Heart right ventricle (tissue), 16 donors: ENCODE data around the gene ARHGAP19. TPM values are rescaled to one million over a fixed set of nuclear protein-coding genes. Genes with fewer than 3 reads are reported as not detected.
A peak's percentile ranks its signal among the peaks of the same experiment; 100 is the strongest.

Experiments
- ATAC-seq, 8 donors: fragments of 200-7000 bp; cut with Tn5 transposase; one replicate each; pipeline ENCODE4 v1.9.1; 2020; ENCODE audit warnings: mild to moderate bottlenecking in 8 of 8, moderate library complexity in 8 of 8, moderate number of reproducible peaks in 1 of 8
- DNase-seq, 2 donors: peaks; one replicate each; pipeline ENCODE4 v3.0.0-alpha.2; 2020
- H3K27ac ChIP-seq, 10 donors: fragments of 200-600 bp; sonication (generic) in 2 of 10; one replicate each; pipeline versions ENCODE4 v1.5.0 to v1.8.0; 2020 to 2022; ENCODE audit warnings: mild to moderate bottlenecking in 3 of 10
- H3K27me3 ChIP-seq, 7 donors: fragments of 200-600 bp; one replicate each; pipeline ENCODE4 v1.8.0; 2021 to 2022; ENCODE audit warnings: mild to moderate bottlenecking in 2 of 7
- H3K36me3 ChIP-seq, 9 donors: fragments of 200-600 bp; sonication (generic) in 1 of 9; one replicate each; pipeline versions ENCODE4 v1.5.0 to v1.8.0; 2020 to 2022; ENCODE audit warnings: mild to moderate bottlenecking in 2 of 9
- H3K4me1 ChIP-seq, 9 donors: fragments of 200-600 bp; sonication (generic) in 1 of 9; one replicate each; pipeline versions ENCODE4 v1.5.0 to v1.8.0; 2020 to 2022; ENCODE audit warnings: mild to moderate bottlenecking in 4 of 9
- H3K4me3 ChIP-seq, 10 donors: fragments of 200-600 bp; sonication (generic) in 2 of 10; one replicate each; pipeline versions ENCODE4 v1.5.0 to v1.8.0; 2020 to 2022; ENCODE audit warnings: mild to moderate bottlenecking in 7 of 10, moderate library complexity in 2 of 10
- H3K9me3 ChIP-seq, 11 donors: fragments of 200-600 bp in 10 of 11; sonication (generic) in 2 of 11; one replicate each; pipeline versions ENCODE4 v1.5.0 to v1.8.0; 2013 to 2022; ENCODE audit warnings: mild to moderate bottlenecking in 2 of 11, control low read depth in 1 of 11, moderate library complexity in 1 of 11
- CTCF ChIP-seq, 9 donors: fragments of 200-600 bp; sonication (generic) in 2 of 9; IDR thresholded peaks; one replicate each; pipeline versions ENCODE4 v1.5.0 to v1.8.0; 2021 to 2022; ENCODE audit warnings: antibody characterized with exemption in 9 of 9, mild to moderate bottlenecking in 5 of 9, moderate library complexity in 1 of 9
- WGBS, 2 donors: extraction: QIAGEN DNeasy Blood & Tissue Kit; methylation state at CpG; one replicate each; pipeline ENCODE4 v1.1.7; 2013; ENCODE audit warnings: inconsistent platforms in 1 of 2; 5-methylcytosine and 5-hydroxymethylcytosine counted together
- intact Hi-C, 10 donors: fragments of 100-400 bp; cut with DNase I; formaldehyde crosslinking; loops; one replicate each; pipeline versions ENCODE4 v1.11.1 to v1.14.2; 2022
- polyA plus RNA-seq, 2 donors: library from polyadenylated mRNA; stranded (reverse); fragments of 200-250 nt; gene quantifications; one replicate each; pipeline ENCODE4 v1.2.3, GENCODE V29; 2013
- total RNA-seq, 10 donors: library from RNA; stranded (reverse); fragmentation: NEBNext Ultra II Directional in 3 of 10; extraction: Animal tissue kit (Norgen Biotek cat#: 25700) in 3 of 10; gene quantifications; one replicate each; pipeline versions ENCODE4 v1.2.1 to v1.2.4, GENCODE V29; 2021 to 2023
- donor health status: Arrhythmogenic right ventricular cardiomyopathy.
- donor health status: ischemic (EF 13 %, LVEDD 7.1; RV severe dilation, severe dysfunction).
- donor health status: healthy with polysubstance abuse.
- donor health status: DM: no; HTN: yes; CAD: no.
- donor health status: DM: no; HTN: no; CAD: no.
- donor health status: ischemic (EF 25% LVEDD 6.9; RV normal size, moderate dysfunction).
- donor health status: ischemic (EF 25% LVEDD 5.7; RV mildly dilated, moderate dysfunction).
- donor health status: healthy.
- donor health status: DM: yes; HTN: yes; CAD: no.
- donor health status: Ischemic cardiomyopathy.
- donor health status: ischemic (EF 35%, LVEDD 5.7; RV mildly dilated, moderate dysfunction).
- donor health status: nonischemic (EF 11% LVEDD 7.7; RV severe dilation, severe dysfunction).
- donor health status: DM: yes; HTN: yes; CAD: no.
- donor health status: PGD.
- donor health status: ischemic (EF 29% LVEDD 5.4; RV normal size, mild dysfunction).
- donor health status: nonischemic (EF 23%, LVEDD 6.1; RV moderate dilation, normal function).

The ARHGAP19 gene
- total and polyA plus RNA-seq, 12 donors: 1.5 to 6.2 (median 3.4) TPM

DNA sequence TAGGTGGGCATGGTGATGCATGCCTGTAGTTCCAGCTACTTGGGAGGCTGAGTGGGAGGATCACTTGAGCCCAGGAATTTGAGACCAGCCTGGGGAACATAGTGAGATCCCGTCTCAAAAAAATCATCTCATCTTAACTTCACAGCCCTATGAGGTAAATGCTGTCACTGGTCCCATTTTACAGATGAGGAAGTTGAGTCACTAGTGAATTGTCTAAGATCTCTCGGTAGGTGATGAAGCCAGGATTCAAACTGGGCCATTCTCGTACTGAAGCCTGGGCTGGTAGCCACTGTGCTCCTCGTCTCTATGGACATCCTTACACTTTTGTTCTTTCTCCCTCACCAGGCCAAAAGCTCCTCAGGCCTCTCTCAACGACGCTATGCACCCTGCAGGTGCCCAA lies 113.1 kb downstream of the ARHGAP19 start:
- H3K27ac ChIP-seq: no peak overlapping the region
- H3K4me3 ChIP-seq: peak overlapping the region in 1 of 10 donors; percentile 7
- ATAC-seq (no peak), DNase-seq (no peak)
- H3K4me1 ChIP-seq: peaks cover 0 to 6% (median 2%) of the 10 kb centered on the region in 9 donors
- peaks cover 0 to 64% (median 57%) of the 10 kb centered on the region in 7 donors for H3K27me3 ChIP-seq
- intact Hi-C loops: no loop called here
- WGBS, 2 donors: 39 to 40% methylated on average over 6 of the region's 6 CpGs
- H3K9me3 ChIP-seq: no peaks in the 10 kb centered on the region
- no peak for TF ChIP-seq CTCF (IDR thresholded peaks at IDR 0.05)
- no peaks in the 10 kb centered on the region for H3K36me3 ChIP-seq

DNA sequence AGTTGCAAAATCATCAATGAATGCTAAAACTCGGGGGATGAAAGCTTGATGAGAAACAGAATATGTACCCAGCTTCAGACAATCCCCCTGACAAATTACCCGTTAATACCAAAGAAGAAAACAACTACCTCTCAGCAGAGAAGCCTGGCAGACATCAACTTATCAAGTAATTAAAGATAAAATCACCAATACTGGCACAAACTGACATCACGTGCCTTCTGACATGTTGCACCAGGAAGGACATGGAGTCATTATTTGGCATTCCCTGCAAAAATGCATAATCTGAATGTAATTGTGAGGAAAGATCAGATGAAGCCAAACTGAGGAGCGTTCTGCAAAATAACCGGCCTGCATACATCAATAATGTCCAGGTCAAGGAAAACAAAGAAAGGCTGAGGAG lies 114.4 kb downstream of the ARHGAP19 start:
- ATAC-seq: no peak
- 60 to 73% methylated on average over 5 of the region's 5 CpGs for WGBS, 2 donors
- no peaks in the 10 kb centered on the region for H3K9me3 ChIP-seq
- peaks cover 0 to 6% (median 2%) of the 10 kb centered on the region in 9 donors for H3K4me1 ChIP-seq
- DNase-seq: no peak
- no peak overlapping the region for H3K4me3 ChIP-seq
- peaks cover 0 to 55% (median 52%) of the 10 kb centered on the region in 7 donors for H3K27me3 ChIP-seq
- no peak overlapping the region for H3K27ac ChIP-seq
- intact Hi-C loops: no loop called here
- no peaks in the 10 kb centered on the region for H3K36me3 ChIP-seq
- no peak for TF ChIP-seq CTCF (IDR thresholded peaks at IDR 0.05)

DNA sequence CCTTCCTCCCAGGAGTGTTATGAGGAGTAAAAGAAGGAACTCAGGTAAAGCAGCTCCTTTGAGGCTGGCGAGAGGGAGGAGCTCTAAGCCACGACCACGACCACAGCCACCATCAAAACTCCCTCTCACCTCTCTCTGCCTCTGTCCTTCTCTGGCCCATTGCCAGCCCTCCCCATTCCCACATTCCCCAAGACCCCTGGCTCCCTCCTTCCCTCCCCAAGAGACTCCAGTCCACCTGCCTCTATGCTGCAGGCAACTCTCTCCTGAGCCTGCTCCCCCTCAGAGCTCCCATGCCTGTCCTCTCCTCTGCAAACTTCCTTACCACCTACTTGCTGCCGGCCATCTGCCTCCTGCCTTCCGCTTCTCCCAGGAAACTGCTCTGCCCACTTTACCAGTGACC lies 116.2 kb downstream of the ARHGAP19 start:
- no peak for TF ChIP-seq CTCF (IDR thresholded peaks at IDR 0.05)
- Histone ChIP-seq H3K27ac (no peak overlapping the region), H3K9me3 (no peaks in the 10 kb centered on the region), H3K4me1 (peaks cover 0 to 6% (median 2%) of the 10 kb centered on the region in 9 donors), H3K36me3 (no peaks in the 10 kb centered on the region), H3K4me3 (no peak overlapping the region), H3K27me3 (peaks cover 0 to 55% (median 47%) of the 10 kb centered on the region in 7 donors)
- ATAC-seq (no peak), DNase-seq (no peak)
- WGBS, 2 donors: 80 to 82% methylated on average over 5 of the region's 5 CpGs
- intact Hi-C loops: no loop called here

GRCh38 chr10:97175586-97175985 lies 116.9 kb downstream of the ARHGAP19 start:
- TF ChIP-seq CTCF (IDR thresholded peaks at IDR 0.05): no peak
- Histone ChIP-seq H3K4me3 (no peak overlapping the region), H3K4me1 (peaks cover 0 to 6% (median 2%) of the 10 kb centered on the region in 9 donors), H3K9me3 (no peaks in the 10 kb centered on the region), H3K27ac (no peak overlapping the region), H3K36me3 (no peaks in the 10 kb centered on the region), H3K27me3 (peaks cover 0 to 55% (median 48%) of the 10 kb centered on the region in 7 donors)
- no peak for DNase-seq
- intact Hi-C loops: no loop called here
- WGBS, 2 donors: 96 to 100% methylated on average over 4 of the region's 4 CpGs
- ATAC-seq: no peak
